HG03159 (cell line): ENCODE data around the gene GAPDHS.

Experiments
- ATAC-seq: cut with Tn5 transposase; IDR thresholded peaks from one replicate; pipeline ENCODE4 v1.9.1; 2021; ENCODE audit warnings: mild to moderate bottlenecking, moderate library complexity; ENCODE audit not compliant: unreplicated experiment

Gene GAPDHS

DNA sequence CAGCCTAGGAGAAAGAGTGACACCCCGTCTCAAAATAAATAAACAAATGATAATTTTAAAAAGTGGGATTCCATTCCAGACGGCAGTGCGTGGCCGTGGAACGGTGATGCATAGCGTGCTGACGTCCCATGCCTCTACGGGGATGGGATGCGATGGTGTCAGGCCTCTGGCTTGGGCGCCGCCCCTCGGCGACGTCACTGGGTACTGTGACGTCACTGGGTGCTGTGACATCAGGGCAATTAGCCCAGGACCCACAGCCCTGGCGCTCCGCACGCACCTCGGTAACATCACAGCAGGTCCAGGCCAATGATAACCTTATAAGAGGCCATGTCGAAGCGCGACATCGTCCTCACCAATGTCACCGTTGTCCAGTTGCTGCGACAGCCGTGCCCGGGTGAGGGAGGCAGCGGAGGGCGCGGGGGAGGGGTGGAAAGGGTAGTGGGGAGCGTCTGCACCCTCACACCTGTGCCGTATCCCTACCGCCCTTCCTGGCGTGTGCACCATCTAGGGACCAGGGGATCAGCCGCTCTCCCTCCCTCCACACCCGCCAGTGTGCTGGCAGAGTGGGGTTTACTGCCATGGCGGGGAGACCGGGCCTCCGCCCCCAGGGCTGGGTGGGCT, at the start of gene GAPDHS:
Gene GAPDHS (plus strand): TSS at position 256 of the 621 bp plus-strand sequence. CDS start 72 bp downstream, at position 328.
- no peak for ATAC-seq

DNA sequence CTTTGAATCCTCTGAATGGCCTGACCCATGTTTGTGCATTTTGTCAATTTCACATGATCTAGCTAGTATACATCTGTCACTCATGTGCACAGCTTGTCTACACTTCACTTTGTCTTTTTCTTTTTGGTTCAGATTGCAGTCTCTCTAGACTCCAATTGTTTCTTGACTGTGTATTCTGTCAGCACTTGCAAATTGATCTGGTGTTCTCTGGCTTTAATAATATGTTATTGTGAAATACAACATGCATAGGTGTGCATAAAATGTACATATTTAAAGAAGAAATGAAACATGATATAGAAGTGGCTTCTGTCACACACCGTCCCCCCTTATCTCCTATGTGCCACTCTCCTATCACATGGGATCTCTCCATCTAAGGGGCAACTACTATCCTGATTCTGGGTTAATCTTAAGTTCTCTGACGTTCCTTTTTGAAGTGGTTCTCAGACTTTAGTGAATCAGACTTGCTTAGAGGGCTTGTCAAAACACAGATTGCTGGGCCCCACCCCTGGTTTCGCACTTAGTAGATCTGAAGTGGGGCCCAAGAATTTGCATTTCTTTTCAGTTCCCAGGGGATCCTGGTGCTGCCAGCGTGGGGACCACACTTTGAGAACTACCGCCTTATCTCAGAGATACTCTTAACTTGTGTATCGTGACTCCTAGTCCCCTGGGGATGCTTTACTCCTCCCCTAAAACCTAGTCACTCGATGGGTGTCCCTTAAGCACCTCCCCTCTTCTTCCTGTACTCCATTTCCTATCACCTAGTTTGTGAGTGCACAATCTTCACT, 48.8 kb upstream of the GAPDHS start:
- peak; percentile 83 for ATAC-seq

DNA sequence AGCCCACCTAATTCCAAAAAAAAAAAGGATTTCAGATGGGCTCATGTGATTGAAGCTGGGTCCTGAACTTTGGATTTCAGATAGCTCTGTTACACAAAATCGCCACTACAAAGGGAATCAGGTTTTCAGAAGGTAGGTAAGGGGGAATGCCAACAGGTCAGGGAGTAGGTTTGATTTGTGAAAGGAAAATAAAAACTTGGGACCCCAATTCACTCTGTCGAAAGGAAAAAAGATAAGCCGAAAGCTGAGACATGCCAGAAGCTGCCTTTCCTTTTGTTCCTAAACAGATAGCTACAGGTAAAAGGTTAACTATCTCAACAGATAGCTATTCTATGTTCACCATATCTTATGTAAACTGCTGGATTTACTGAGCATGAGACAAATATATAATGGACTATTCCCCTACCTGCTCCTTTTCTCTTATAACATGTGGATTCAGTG, 47.0 kb upstream of the GAPDHS start:
- no peak for ATAC-seq

DNA sequence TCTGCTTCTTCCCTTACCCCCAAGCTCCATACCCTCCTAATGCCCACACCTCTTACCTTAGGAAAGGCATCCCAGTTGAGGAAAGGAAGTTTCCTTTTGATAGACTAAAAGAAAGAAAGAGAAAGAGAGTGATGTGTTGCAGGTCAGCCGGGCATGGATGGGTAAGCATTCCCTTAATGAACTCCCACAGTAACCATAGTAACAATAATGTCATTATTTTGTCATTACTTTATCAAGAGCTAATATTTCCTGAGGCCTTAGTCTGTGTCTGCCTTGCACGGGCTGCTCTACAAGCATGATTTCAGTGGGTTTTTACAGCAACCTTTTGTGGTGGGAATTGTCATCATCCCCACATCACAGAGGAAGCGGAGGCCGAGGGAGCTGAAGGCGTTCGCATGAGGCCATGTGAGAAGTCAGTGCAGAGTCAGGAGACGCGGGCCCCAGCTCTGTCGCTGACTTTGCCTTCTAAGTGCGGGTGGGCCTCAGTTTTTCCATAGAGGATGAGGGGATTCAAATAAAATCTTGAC, 45.5 kb upstream of the GAPDHS start:
- no peak for ATAC-seq

DNA sequence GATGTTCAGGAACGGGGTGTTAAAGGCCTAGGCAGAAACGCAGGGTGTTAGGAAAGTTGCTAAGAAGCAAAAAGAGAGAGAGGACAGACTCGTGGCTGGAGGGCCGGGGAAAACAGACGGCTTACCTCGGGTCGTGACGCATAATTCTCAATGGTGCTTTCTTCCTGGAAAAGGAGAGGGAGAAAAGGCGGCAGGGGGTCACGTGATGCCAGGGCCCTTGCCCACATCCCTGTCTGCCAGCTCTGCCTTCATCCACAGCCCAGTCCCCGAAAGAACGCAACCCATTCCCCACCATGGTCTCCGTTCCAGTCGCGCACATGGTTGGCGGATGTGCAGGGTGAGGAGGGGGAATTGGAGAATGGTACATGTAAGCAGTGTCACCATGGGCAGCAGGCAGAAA, 44.6 kb upstream of the GAPDHS start:
- ATAC-seq, result no peak

DNA sequence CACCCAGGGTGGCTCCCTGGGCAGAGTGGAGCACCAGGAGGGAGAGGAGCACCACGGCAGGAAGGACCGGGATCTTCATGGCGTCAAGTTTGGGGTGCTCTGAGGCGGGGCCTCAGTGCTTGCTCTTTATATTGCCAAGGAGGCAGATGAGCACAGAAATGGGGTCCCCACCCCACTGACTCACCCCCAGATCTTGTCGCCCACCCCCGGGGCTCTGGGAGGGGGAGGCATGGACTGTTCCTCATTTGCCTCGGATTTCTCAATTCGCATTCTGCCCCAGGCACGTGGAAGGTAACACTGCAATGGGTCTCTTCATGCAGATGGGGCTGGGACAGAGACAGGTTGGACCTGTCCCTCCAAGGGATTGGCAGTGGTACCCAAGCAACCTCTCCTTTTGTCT, 42.9 kb upstream of the GAPDHS start, which contains the start of gene KRTDAP:
Gene KRTDAP (minus strand): TSS at position 101 of the 400 bp plus-strand sequence. CDS start 22 bp downstream, at position 79.
- ATAC-seq, result no peak

DNA sequence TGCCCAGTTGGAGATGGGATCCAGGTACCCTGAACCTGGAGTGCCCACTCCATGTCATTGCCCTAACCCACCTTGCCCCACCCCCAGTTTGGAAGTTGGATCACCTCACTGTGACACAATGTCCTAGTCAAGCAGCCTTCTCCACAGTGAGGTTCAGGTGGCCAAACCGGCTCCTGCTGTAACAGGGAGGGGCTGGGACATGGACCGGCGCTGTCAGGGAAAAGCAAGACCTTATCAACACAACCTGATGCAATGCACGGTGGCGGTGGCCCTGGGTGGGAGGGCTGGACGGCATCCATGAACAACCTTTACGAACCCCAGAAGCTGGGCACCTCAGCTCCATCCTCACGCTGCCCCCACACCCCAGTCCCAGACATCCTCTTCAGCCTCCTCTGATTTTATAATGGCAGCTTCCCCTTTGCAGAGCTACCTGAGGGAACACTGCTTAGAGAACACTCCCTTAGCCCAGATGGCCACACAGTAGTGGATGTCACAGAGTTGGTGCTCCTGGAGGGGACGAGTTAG, 41.4 kb upstream of the GAPDHS start:
- ATAC-seq, result no peak

DNA sequence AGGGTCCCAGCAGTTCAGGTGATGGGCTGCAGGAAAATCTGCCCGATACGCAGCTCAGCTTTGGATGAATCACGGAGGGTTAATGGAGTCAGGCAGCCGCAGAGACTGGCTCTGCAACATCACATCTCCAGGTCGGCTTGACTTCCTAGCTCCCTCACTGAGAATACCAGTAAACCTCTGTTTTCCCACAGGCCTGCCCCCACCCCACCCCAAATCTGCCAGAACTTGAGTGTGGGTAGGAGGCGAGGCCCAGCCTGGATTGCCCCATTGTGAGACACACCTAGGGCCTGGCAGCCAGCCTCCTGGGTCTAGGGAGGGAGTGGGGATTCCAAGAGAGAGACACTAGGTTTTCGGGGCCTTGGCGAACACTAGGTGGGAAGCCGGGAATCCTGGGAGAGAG, 39.3 kb upstream of the GAPDHS start:
- no peak for ATAC-seq

DNA sequence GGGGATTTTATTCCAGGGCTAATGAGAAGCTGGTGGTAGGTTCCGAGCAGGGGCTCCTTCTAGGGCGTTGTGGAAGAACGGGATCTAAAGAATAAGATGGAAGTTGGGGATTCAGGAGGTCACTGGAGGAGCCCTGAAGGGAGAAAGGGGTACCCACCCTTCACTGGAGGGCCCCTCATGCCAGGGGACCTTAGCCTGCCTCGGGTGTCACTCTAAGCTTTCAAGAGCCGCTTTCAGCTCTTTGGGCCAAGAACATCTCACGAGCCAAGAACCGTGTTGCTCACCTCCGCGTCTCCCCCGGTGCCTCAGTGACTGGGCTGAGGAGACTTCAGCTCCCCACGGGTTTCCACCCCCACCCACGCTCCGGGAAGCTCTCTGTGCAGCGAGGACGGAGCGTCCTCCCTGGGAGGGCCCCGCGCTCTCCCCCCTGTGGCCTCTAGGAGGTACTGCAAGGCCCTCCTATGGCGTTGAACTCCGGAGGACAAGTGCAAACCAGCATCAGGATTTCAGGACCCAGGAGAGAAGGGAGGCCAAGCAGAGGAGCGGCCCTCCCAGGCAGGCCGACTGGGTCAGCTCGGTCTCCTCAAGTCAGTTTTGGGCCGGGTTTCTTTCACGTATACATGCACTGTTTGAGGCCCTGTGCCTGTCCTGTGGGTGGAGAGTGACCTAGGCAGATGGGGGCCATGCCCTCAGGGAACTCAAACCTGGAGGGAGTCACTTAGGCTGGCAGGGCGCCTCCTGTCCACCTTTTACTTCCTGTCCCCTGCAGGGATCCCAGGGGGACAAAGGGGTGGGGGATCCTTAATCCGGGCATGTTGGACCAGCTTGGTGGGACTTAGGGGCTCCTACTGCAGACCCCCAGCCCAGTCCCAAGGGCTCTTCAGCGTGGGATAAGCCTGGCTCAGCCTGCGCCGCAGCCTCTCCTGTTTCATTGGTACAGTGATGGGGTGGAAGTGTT, 37.9 kb upstream of the GAPDHS start:
- ATAC-seq, result no peak

DNA sequence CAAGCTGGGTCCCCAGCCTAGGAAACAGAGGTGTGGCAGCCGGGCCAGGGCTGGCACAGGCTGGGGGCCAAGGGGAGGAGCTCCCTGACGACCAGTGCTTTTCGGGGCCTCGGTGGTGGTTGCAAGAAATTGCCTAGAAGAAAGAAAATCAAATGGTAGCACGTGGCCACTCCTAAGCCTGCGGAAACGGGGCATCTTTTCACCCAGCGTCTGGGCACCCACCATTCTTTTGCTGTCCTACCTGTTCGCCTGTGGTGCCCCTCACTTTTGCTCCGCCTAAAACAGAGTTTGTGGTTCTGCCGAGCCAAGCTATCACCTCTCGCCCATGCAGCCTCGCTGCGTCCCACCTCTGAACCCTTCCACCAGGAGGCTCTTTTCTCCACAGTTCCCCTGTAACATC, 35.9 kb upstream of the GAPDHS start:
- ATAC-seq, result no peak

DNA sequence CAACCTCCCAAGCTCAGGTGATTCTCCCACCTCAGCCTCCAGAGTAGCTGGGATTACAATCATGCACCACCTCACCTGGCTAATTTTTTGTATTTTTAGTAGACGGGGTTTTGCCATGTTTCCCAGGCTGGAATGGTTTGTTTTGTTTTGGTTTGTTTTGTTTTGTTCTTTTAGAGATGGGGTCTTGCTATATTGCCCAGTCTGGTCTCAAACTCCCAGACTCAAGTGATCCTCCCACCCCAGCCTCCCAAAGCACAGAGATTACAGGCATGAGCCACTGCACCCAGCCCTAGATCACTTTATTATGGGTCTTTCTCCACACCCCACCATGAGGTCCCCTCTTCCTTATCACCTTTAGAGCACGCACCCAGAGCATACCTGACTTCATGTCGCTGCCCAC, 35.0 kb upstream of the GAPDHS start:
- ATAC-seq, result no peak

DNA sequence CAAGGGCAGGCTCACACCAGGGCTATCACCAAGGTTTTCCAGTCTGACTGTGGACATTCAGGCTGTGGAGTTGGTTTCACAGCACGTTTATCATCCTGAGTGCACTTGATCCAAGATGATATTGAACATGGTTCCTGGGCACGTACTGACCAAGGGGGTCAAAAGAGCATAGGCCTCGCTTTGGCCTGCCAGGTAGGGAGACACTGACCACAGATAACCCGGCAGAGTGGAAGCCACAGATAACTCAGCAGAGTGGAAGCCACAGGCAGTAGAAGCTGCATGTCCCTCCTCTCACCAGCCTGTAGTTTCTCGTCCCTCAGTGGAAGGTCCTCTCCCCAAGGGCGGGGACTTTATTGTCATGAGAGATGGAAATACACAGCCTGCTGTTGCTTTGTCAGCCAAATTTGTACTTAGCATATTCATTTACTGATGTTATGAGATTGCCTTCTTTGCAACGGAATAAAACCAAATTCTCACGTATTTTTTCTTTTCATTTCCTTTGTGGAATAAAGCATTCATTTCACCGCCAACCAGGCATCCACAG, 34.2 kb upstream of the GAPDHS start:
- no peak for ATAC-seq

DNA sequence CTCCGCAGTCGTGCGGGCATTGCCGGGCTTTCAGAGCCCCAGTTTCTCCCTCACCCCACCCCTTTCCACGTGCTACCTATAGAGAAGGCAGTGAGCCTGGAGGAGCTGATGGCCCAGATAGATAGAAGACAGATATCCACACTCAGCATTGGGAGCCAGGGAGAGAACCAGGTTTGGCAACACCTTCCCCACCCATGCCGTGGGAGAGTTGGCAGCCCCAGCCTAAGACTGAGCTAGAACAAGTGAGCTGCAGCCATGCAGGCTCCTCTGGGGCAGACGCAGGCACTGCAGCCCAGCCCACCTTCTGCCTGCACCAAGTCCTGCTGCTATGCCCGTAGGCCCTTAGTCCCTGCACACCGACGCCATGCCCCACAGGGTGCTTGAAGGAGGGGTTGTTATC, 32.6 kb upstream of the GAPDHS start:
- no peak for ATAC-seq

DNA sequence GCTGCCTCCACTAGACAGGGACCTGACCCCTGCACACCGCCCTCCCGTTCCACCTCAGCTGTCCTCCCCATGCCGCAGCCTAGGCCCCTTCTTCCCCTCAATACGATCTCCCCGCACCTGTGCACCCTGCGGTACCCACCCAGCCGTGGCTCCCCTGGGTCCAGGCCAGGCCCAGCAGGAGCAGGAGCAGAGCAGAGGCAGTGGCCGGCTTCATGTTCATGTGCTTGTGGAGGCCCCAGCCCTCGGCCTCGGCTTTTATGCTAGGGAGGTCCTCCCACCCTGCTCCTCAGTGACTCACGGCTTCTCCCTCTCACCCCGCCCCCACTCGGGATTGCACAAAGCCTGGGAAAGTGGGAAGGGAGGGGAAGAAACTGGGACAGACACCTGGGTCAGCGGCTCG, 31.6 kb upstream of the GAPDHS start:
- no peak for ATAC-seq

DNA sequence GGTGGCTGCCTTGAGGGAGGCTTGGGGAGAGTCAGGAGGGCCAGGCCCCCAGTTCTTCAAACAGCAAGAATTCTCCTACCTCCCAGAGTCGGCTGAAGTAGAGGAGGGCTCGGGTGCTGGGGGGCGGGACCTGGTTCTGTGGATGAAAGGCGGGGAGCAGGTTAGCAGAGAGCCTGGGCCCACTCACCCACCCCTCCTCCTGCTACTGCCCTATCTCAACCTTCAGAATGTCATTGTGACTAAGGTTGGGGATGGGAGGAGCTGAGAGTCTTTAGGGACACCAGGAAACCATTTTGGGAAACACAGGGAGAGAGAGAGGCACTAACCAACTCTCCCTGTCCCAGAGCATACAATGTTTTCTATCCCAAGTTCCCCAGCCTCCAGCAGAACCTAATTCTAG, 30.5 kb upstream of the GAPDHS start:
- ATAC-seq, result no peak

DNA sequence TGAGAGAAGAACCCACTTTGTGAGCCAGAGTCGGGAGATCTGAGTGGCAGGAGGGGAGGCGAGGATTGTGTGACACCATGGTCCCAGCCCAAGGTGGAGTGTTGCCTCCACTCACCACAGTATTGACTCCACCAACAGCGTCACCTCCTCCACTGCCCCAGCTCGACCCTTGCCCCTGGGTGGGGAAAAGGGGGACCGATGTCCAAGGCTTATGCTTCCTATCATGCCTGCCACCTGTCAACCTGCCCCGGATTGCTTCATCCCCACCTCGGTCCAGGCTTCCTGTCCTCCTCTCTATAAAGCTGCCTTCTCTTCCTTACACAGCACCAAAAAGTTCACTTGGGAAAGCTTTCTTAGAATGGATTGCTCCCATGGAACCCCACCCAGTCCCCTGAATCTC, 27.2 kb upstream of the GAPDHS start:
- ATAC-seq, result no peak

DNA sequence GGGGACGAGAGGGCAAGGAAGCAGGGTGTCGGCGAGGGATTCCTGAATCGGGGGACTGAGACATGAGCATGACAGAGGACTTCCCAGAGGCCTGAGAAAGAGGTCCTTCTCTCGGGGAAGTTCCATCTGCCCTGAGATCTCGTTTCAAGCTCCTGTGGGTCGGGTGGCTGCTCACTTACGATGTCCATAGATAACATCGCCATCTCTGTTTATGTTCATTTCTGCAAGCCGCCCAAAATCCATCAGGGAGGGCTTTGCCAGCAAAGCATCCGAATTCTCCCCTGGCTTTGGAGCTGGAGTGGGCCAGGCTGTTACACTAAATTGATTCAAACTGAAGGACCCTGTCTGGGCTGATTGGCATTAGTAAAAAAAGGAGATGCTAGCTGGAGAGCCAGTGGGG, 25.7 kb upstream of the GAPDHS start:
- ATAC-seq, result no peak

DNA sequence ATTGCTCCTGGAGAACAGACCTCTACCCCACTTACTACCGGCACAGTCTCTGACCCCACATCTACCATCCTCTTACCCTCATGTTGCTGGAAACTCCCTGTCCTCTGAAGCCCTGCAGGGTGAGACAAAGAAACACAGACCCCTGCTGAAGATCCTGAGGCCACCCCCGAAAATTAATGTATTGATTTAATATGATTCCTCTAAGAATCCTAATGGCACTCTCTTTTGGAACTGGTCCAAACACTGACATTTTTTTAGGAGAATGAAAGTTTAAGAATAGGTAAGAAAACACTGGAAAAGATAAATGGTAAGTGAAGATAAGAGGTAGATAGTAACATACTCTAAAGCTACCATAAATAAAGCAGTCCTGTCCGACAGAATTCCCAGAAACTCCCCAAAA, 25.1 kb upstream of the GAPDHS start:
- no peak for ATAC-seq

DNA sequence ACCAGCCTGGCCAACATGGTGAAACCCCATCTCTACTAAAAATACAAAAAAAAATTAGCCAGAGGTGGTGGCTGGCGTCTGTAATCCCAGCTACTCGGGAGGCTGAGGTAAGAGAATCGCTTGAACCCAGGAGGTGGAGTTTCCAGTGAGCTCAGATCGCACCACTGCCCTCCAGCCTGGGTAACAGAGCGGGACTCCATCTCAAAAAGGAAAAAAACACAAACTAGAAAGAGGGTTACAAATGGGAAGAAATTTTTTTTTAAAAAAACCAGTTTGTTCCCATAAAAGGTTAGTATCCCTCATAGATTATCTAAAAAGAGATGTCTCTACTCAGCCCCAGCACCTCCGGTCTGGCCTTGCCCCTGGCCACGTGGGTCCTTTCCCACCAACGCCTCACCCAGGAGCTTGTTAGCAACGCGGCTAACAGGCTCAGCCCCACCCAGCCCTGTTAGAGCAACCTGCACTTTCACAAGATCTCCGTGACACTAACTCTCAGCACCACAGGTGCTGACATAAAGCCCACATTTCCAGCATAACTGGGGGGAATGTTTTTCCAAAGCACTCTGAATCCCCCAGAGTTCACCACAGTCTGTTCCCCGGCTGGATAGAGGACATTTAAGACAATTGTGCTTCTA, 24.1 kb upstream of the GAPDHS start:
- no peak for ATAC-seq
